GM12872 (cell line): ENCODE data around the gene CLEC4G.

Experiments used
- TF ChIP-seq, protein P1 (sequence below): IDR thresholded peaks from 3 replicates; pipeline ENCODE4 v1.5.1; 2011; ENCODE audit warnings: low read depth, mild to moderate bottlenecking, low read length, moderate library complexity; ENCODE audit not compliant: insufficient read depth

The CLEC4G gene

DNA sequence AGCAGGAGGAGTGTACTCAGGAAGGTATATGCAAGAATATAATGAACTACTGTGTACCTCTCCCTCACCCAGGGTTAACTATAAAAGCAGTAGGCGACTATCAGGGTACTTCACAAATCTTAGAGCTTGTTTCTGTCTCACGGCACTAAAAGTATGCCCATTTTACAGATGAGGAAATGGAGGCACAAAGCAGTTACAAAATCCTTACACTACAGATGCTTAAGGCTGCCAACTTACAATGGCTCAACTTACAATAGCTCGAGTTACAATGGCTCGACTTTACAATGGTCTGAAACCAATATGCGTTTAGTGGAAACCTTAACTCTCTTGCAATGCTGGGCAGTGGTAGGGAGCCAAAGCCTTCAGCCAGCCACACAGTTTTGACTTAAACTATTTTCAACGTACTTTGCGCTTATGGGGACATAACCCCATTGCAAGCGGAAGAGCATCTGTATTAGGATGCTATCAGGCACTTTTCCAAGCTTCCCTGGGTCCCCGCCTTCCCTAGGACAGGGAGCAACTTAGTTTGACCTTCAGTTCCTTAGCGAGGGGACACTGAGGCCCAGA, 34.1 kb downstream of the CLEC4G start:
- TF ChIP-seq, protein P1, sequence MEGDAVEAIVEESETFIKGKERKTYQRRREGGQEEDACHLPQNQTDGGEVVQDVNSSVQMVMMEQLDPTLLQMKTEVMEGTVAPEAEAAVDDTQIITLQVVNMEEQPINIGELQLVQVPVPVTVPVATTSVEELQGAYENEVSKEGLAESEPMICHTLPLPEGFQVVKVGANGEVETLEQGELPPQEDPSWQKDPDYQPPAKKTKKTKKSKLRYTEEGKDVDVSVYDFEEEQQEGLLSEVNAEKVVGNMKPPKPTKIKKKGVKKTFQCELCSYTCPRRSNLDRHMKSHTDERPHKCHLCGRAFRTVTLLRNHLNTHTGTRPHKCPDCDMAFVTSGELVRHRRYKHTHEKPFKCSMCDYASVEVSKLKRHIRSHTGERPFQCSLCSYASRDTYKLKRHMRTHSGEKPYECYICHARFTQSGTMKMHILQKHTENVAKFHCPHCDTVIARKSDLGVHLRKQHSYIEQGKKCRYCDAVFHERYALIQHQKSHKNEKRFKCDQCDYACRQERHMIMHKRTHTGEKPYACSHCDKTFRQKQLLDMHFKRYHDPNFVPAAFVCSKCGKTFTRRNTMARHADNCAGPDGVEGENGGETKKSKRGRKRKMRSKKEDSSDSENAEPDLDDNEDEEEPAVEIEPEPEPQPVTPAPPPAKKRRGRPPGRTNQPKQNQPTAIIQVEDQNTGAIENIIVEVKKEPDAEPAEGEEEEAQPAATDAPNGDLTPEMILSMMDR, result no peak

DNA sequence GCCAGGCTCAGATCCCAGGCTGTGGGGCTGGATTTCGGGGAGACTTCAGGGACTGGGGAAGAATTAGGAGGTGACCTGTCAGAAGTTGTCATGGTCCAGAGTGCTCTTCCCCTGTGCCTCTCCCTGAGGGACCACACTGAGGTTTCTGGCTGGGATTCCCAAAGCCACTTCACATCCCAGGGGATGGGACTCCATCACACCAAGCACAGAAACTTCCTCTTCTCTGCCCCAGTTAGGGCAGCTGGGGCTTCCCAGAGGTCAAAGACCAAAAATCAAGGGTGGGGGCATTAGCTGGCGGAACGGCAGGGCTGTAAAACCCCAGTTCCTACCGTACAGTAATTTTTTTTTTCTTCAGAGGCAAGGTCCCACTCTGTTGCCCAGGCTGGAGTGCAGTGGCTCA, 37.4 kb downstream of the CLEC4G start:
- TF ChIP-seq, protein P1, result no peak

DNA sequence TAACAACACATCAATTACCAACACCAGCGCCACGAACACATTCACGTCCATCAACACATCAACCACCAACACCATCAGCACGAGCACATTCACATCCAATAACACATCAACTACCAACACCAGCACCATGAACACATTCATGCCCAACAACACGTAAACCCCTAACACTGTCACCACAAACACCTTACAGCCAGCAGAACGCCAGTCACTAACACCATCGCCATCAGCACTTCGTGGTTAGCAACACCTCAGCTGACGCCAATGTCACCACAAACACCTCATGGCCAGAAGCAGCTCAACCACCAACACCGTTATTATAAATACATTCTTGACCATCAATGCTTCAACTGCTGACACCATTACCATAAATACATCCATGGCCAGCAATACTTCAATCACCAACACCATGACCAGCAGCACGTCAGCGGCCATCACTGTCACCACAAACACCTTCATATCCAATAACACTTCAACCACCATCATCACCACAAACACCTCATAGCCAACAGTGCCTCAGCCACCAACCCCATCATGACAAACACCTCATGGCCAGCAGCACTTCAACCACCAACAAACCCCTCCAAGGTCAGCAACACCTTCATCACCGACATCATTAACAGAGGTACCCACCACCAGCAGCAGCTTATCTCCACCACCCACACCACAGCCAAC, 39.4 kb downstream of the CLEC4G start:
- TF ChIP-seq, protein P1, result no peak

DNA sequence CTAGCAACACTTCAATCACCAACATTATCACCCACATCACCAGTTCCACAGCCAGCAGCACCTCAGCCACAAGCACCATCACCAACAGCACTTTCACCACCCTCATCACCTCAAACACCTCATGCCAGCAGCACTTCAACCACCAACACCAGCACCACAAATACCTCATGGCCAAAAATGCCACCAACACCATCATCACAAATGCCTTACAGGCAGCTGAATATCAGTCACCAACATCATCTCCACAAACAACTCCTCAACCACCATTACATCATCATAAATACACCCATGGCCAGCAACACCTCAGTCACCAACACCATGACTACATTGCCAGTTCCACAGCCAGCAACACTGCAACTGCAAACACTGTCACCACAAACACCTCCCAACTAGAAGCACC, 40.4 kb downstream of the CLEC4G start:
- TF ChIP-seq, protein P1, result no peak

DNA sequence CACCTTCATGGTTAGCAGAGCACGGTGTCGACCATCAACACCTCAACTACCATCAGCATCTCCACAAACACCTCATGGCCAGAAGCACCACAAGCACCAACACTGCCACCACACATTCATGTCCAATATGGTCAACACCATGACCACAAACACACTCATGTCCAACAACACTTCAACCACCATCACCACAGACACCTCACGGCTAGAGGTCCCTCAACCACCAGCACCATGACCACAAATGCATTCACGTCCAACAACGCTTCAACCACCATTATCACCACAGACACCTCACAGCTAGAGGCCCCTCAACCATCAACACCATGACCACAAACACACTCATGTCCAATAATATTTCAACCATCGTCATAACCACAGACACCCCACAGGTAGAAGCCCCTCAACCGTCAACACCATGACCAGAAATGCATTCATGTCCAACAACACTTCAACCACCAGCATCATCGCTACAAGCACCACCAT, 41.1 kb downstream of the CLEC4G start:
- TF ChIP-seq, protein P1, result no peak

DNA sequence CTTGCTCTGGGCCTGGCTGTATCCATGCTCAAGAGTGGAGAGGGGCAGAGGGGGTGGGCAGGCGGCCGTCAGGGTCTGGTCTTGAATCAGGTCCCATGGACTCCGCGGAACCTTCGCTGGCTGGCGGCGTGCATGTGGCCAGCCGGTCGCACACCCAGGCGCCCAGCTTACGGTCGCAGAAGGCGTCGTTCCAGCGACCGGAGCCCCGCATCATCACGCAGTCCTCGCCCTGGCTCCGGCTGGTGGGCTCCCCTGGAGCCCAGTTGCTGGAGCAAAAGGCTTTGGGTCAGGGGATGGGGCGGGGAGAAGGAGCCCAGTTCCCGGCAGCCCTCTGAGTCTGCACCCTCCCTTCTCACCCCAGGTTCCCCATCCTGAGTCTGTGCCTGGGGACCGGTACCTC, 42.7 kb downstream of the CLEC4G start:
- TF ChIP-seq, protein P1, result no peak

DNA sequence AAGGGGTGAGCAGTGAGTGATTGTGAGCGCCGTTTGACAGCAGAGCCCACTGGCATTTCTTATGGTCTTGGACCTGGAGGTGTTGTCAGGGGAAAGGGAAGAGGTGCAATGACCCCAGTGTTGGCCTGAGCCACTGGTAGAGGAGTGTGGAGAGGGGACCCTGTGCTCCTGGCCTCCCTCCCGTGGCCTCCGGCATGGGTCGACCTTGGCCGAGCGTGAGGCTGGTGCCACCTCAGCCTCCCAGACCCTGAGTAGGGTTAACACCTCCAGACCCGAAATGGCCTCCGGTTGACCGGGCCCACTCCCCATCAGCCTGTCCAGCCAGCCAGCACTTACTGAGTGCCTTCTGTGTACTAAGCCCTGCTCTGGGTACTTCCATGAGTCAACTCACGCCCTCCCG, 44.7 kb downstream of the CLEC4G start:
- TF ChIP-seq, protein P1, result no peak
